GM18907 (cell line): ENCODE data around the gene PRMT7.
A peak's percentile ranks its signal among the peaks of the same experiment; 100 is the strongest.

ENCODE experiments used
- ATAC-seq: cut with Tn5 transposase; IDR thresholded peaks from one replicate; pipeline ENCODE4 v1.9.1; 2021; ENCODE audit warnings: mild to moderate bottlenecking, moderate library complexity; ENCODE audit not compliant: unreplicated experiment

The PRMT7 gene

DNA sequence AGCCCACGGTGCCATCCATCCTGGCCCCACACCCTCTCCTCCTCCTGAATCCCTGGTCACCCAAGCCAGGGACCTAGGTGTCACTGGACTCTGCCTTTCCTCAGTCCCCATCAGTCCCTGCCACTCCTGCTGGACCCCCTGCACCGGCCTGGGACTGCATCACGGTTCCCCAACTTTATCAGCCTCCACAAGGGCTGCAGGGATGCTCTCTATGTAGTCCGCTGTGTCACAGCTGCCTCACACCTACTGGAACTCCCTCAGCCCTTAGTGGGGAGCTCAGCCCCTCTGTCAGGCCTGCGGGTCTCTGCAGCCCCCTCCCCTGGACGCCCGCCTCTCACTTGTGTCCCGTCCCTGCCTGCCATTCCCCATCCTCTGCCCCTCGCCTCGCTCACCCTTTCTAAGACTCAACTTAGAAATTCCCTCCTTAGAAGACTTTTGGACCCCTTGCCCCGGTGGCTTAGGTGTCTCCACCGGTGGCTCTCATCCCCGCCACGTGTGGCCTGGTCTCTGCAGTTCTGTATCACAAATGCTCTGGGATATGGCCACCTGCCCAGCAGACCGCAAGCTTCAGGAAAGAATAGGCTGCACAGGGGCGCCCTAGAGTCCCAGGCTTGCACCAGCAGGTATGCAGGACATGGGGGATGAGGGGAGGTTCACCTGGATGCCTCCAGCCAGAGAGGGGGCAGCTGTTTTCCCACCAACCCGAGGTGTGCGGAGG, 62.9 kb downstream of the PRMT7 start:
- no peak for ATAC-seq

DNA sequence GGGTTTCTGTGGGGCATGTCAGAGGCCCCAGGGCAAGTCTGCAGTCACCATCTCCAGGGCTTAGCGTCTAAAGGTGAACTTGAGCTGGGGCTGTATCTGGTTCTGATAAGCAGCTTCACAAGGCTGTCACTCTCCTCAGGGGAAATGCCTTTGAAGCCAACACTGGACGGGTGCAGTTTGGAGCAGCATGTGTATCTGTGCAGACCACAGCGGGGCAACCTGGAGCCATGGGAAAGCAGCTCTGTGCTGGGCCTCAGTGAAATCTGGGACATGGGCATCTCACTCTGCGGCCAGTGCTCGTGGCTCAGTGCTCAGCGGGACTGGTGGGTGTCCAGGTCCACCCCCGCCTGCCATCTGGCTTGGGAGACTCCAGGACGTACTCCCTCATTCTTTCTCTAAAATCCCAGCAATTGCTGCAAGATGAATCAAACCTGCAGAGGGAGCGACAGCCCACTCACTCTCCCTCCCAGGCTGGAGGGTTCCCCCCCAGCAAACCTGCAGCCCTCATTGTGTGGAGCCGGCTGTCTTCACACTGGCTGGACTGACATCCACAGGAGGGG, 63.5 kb downstream of the PRMT7 start:
- no peak for ATAC-seq

GRCh38 chr16:68374961-68375660, 64.3 kb downstream of the PRMT7 start:
- ATAC-seq: no peak

- ATAC-seq: no peak
These were observed 65.2 kb downstream of the PRMT7 start for GRCh38 chr16:68375801-68376536.

GRCh38 chr16:68376590-68376989, 65.8 kb downstream of the PRMT7 start:
- ATAC-seq: no peak

DNA sequence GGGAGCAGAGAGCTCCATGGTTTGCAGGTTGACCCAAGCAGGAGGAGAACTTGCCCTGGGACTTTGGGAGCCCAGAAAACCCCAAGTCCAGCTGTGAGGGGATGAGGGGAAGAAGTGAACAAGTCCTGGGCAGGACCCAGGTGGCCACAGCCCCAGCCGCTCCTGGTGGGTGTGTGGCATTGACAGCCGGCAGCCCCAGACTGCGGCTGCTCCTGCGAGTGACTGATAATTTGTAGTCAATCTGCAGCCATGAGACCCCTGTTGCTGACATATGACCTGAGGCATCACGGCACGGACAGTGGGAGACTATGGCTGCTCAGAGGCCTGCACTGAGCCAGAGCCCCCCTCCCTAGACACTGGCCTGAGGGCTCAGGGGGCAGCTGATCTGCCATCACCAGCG, 66.4 kb downstream of the PRMT7 start:
- ATAC-seq: no peak

DNA sequence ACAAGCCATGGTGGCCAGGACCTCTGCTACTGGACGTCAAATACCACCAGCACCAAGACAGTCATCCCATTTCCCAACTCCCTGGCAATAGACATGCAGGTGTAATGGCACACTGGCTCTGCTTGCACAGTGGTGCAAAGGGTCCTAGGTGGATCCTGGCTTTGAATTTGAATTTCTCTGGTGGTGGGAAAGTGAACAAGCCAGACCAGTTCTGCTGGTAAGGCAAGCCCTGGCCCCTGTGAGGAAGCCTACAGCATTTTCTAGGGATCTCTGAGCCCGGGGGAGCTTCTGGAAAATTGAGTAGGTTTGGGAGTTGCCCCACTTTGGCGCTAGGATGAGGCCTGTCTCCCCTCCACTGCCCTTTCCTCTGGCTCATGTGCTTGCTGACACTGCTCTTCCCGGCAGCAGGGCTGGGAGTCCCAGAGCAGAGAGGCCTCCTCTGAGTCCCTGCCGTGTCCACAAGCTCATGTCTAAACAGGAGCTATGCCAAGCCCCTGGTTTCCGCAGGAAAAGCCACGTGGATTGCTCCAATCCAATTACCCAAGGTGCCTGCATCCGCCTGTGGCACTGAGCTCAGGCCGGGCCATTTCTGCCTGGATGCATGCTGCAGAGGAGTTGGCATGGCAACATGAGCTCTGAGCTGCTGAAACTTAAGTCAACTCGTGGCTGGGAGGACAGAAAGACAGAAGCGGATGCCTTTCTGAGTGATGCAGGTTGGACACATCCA, 67.0 kb downstream of the PRMT7 start:
- no peak for ATAC-seq

DNA sequence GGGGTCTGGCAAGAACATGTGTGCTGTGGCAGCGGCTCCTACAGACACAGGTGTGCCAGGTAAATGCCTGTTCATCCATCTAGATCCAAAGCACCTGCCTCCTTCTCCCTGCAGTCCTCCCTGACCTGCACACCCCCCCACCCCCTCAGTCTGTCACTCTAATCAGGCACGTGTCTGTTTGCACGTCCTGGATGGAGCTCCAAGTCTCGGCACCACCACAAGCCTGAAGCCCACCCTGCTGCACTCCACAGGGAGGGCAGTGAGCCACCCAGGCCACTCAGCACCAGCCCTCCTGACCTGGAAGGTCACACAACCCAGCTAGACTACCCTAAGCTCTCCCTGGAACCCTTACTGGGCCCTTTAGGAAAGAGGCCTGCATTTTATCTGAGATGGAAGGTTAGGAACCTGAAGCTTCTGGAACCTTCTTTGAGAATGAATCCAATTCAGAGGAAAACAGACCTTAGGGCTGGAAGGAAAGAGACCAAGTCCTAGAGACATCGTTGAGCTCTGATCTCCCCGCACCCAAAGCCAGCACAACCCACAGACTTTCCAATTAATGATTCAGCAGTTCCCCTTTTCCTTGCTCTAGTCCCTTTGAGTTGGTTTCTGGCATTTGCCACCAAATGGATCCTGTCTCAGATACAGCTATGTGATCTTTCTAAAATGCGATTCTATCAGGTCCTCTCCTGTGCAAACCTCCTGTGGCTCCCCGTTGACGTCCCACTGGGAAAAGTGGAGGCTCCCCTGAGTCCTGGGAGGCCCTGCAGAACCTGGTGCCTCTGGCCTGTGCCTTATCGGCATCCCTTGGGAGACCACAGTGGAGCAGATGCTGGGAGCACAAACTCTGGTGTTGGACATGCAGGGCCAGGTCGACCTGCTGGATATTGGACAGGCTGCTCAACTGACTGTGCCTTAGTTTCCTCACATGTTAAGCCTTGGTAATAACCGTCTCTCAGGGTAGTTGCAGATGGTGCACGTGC, 67.9 kb downstream of the PRMT7 start:
- ATAC-seq: no peak

GRCh38 chr16:68379472-68380347, 68.9 kb downstream of the PRMT7 start:
- no peak for ATAC-seq

GRCh38 chr16:68380348-68380670, 69.5 kb downstream of the PRMT7 start:
- ATAC-seq: no peak

DNA sequence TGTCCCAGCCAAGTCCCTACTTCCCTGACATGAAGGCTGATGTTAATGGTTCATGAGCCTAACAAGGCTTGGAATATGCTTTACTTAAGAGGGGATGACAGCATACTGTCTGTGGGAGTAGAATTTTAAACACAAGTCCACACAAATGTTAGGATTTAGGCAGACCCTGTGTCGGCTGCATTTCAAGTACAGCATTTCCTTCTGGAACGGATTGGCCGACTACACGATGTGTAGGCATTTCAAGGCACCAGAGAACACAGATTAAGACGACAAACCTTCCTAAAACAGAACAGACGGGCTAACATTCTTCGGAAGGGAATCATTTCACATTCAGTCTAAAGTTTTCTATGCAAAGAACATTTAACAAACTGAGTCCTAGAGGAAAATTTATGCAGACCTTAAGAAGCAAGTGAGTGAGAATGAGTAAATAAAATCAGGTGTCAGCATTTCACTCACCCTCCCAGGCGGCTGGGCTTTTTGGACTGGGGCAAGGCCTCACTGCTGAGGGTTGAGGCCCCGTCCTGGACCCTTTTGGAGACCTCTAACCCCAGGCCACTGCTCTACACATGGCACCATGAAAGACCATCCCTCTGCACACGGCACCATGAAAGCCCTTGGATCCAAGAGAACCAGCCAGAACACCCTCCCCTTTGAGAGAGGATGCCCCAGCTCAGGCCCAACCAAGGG, 70.0 kb downstream of the PRMT7 start:
- ATAC-seq: no peak

DNA sequence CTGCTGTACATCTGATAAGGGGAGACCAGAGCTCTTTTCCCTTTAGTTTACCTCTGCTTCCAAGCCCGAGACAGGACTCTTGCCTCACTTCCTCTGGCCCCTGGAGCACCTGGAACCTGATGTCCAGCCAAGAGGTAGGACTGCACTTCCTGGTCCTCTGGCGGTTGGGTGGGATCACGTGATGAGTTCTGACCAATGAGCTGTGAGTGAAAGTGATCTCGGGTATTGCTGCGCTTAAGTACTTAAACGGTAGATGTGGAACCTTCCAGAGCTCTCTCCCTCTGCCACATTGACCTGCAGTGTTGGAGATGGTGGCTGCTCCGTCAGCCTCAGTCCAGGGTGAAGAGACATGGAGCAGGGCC, 70.5 kb downstream of the PRMT7 start:
- no peak for ATAC-seq

GRCh38 chr16:68382296-68382718, 71.5 kb downstream of the PRMT7 start:
- peak; percentile 56 for ATAC-seq

DNA sequence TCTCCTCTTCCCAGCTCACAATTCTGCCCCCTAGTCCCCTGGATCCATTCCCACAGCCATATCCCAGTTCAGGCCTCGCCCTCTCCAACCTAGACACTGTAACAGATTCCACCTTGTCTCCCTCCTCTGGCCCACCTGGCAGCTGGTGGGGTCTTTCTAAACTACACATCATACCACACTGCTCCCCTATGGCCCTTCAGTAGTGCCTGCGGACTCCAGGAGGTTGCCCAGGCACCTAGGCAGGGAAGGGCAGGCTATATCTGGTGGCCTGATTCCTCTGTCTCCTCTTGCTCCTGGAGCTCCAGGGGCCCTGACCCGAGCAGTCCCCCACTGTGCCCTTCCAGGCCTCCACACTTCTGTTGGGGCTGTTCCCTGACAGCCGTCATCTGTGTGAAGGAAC, 73.0 kb downstream of the PRMT7 start:
- ATAC-seq: no peak

DNA sequence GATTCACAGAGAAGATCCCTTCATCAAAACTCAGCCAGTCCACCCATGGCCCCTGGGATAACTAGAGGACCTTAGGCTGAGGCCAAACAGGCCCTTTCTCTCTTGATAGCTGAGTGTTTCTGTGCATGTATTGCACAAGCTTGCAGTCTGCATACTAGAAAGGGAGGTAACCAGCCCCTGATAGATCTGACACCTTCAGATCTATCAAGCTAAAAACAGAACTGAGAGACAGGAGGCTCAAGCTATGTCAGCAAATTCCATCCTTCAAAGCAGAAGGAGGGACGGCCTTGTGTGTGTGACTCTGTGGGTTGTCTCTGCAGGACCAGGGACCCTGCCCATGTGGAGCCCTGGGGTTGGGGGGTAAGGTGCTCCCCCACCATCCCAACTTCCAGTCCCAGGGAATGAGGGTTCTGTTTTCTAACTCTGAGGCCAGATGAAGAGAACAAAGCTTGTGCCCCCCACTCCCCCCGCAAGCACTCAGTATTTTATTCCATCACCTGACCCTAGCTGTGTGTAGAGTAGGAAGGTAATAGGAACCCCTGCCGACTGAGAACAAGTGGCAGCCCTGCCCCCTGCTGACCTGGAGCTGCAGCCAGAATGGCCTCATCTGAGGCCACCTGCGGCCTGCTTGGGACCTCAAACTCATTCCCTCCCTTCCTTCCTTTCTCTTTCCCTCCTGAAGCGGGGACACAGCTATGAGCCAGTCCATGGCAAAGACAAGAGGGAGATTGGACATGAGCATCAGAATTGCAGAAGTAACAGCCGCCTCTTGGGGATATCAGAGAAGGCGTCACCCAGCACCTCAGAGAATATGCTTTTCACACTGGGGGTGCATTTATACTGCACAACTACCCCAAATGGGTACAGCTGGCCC, 73.7 kb downstream of the PRMT7 start:
- ATAC-seq: no peak

- ATAC-seq: no peak
These were observed 74.6 kb downstream of the PRMT7 start for GRCh38 chr16:68385371-68385770.

DNA sequence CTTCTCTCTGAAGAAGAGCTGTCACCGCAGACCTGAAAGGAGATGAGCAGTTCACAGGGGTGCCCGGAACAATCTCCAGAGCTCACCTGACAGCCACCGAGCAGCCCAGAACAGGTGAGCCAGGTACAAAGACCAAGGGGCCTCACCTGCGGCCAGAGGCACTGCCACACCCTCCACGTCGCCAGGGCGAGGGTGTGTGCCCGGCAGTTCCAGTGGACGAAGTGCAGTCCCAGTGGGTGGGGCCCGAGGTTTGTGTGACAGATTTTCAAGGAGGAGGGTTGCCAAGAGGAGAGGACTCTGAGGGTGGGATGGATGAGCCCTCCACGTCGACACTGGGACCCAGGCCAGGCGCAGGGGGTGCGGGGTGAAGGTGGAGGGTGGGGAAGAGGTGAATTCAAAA, 75.8 kb downstream of the PRMT7 start:
- ATAC-seq: no peak
